Measurements from ENCODE around the gene ZNFX1.
A peak's percentile ranks its signal among the peaks of the same experiment; 100 is the strongest.
"Not testable (repeated sequence)": the region's sequence is repeated elsewhere in the genome, so short reads cannot be mapped to it uniquely, and the experiment has no call there.

The ZNFX1 gene

DNA sequence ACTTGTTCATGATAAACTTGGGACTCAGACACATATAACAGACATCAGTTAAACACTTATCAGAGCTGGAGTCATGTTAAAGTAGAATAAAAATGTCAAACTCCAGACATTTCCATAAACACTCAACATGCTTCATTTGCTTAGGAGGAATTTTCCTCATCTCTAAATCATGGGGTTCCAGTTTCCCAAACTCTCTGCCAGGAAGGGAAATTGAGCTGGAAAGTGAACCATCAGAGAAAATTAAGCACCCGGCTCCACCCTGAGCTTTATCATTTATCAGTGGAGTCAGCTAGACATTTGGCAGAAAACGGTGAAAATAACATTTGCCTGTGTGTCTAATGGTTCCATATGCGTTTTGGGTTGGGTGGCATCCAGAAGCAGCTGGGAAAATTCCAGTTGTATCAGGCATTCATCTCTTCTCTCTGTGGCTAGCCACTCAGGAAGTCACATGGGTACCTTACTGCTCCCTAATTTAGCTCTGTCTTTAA, 25.3 kb upstream of the ZNFX1 start:
- Histone ChIP-seq H3K27ac (no peak overlapping the region), H3K4me1 (ENCODE audit: control insufficient read depth in 1 of 2, insufficient read depth in 1 of 2, low read depth in 1 of 2, low read length in 1 of 2) (peaks cover 5 to 11% of the 10 kb centered on the region in 2 experiments), H3K4me3 (ENCODE audit: low read depth in 1 of 2, low read length in 1 of 2) (no peak overlapping the region), H3K27me3 (no peaks in the 10 kb centered on the region), H3K9me3 (no peaks in the 10 kb centered on the region), H3K36me3 (no peaks in the 10 kb centered on the region)
- TF ChIP-seq, protein P1, sequence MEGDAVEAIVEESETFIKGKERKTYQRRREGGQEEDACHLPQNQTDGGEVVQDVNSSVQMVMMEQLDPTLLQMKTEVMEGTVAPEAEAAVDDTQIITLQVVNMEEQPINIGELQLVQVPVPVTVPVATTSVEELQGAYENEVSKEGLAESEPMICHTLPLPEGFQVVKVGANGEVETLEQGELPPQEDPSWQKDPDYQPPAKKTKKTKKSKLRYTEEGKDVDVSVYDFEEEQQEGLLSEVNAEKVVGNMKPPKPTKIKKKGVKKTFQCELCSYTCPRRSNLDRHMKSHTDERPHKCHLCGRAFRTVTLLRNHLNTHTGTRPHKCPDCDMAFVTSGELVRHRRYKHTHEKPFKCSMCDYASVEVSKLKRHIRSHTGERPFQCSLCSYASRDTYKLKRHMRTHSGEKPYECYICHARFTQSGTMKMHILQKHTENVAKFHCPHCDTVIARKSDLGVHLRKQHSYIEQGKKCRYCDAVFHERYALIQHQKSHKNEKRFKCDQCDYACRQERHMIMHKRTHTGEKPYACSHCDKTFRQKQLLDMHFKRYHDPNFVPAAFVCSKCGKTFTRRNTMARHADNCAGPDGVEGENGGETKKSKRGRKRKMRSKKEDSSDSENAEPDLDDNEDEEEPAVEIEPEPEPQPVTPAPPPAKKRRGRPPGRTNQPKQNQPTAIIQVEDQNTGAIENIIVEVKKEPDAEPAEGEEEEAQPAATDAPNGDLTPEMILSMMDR (IDR thresholded peaks at IDR 0.05) = no peak

GRCh38 chr20:49297605-49298530, 20.0 kb upstream of the ZNFX1 start:
- Histone ChIP-seq H3K4me1 (ENCODE audit: control insufficient read depth in 1 of 2, insufficient read depth in 1 of 2, low read depth in 1 of 2, low read length in 1 of 2) (peaks cover 20 to 27% of the 10 kb centered on the region in 2 experiments), H3K4me3 (ENCODE audit: low read depth in 1 of 2, low read length in 1 of 2) (peak overlapping the region in 1 of 2 experiments; percentile 36), H3K27ac (peak overlapping the region; percentile 96), H3K36me3 (peaks cover 20% of the 10 kb centered on the region), H3K9me3 (no peaks in the 10 kb centered on the region), H3K27me3 (no peaks in the 10 kb centered on the region)
- TF ChIP-seq, protein P1 (IDR thresholded peaks at IDR 0.05) = no peak

DNA sequence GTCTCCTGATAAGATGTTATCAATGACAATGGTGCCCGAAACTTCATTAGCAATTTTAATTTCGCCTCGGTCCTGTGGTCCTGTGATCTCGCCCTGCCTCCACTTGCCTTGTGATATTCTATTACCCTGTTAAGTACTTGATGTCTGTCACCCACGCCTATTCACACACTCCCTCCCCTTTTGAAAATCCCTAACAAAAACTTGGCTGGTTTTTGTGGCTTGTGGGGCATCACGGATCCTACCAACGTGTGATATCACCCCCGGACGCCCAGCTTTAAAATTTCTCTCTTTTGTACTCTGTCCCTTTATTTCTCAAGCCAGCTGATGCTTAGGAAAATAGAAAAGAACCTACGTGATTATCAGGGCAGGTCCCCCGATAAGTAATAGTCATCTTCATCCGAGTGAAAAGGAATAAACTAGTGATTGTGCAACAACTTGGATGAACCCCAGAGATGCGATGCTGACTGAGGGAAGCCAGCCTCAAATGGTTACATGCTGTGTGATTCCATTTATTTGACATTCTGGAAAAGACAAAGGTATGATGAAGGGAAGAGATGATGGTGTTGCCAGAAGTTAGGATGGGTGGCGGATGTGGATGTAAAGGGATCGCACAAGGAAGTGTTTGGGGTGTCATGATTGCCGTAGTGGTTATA, 16.3 kb upstream of the ZNFX1 start:
- H3K4me3 ChIP-seq (ENCODE audit: low read depth in 1 of 2, low read length in 1 of 2) = not testable (repeated sequence)
- H3K4me1 ChIP-seq (ENCODE audit: control insufficient read depth in 1 of 2, insufficient read depth in 1 of 2, low read depth in 1 of 2, low read length in 1 of 2) = peaks cover 20 to 26% of the 10 kb centered on the region in 2 experiments
- H3K36me3 ChIP-seq = peaks cover 57% of the 10 kb centered on the region

GRCh38 chr20:49293122-49293521, 15.3 kb upstream of the ZNFX1 start:
- peak overlapping the region; percentile 48 for H3K27ac ChIP-seq
- TF ChIP-seq, protein P1 (IDR thresholded peaks at IDR 0.05) = no peak
- H3K4me1 ChIP-seq (ENCODE audit: control insufficient read depth in 1 of 2, insufficient read depth in 1 of 2, low read depth in 1 of 2, low read length in 1 of 2) = peaks cover 19 to 25% of the 10 kb centered on the region in 2 experiments
- no peaks in the 10 kb centered on the region for H3K9me3 ChIP-seq
- no peaks in the 10 kb centered on the region for H3K27me3 ChIP-seq
- no peak overlapping the region for H3K4me3 ChIP-seq (ENCODE audit: low read depth in 1 of 2, low read length in 1 of 2)
- H3K36me3 ChIP-seq = peaks cover 67% of the 10 kb centered on the region

More for the DNA sequence above, 16.3 kb upstream of the ZNFX1 start:
- H3K9me3 ChIP-seq, H3K27me3 ChIP-seq, H3K27ac ChIP-seq: not testable (repeated sequence)

DNA sequence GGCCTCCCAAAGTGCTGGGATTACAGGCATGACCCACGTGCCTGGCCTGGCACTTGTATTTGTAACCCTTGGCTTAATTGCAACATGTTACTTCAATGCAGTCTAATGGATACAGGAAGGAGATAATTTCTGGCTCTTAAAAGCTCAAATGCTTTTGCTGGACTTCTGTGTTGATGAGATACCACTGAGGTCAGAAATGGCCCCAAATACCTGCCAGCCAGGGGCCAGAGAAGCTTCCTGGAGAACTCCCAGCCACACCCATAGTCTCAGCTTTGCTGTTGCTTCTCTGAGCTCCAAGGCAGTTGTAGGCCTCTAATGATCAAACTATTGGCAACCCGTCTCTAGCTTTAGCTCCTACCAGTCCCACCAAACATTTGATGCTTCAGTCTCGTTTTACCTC, 14.2 kb upstream of the ZNFX1 start:
- Histone ChIP-seq H3K36me3 (peaks cover 79% of the 10 kb centered on the region), H3K9me3 (no peaks in the 10 kb centered on the region), H3K4me3 (ENCODE audit: low read depth in 1 of 2, low read length in 1 of 2) (no peak overlapping the region), H3K27ac (peak overlapping the region; percentile 48), H3K4me1 (ENCODE audit: control insufficient read depth in 1 of 2, insufficient read depth in 1 of 2, low read depth in 1 of 2, low read length in 1 of 2) (peaks cover 19 to 25% of the 10 kb centered on the region in 2 experiments), H3K27me3 (no peaks in the 10 kb centered on the region)
- TF ChIP-seq, protein P1 (IDR thresholded peaks at IDR 0.05) = no peak

Measured in neutrophil (primary cell).